AG10803 (cell line): ENCODE measurements around the gene EDEM2.
"Not testable (repeated sequence)": the region's sequence is repeated elsewhere in the genome, so short reads cannot be mapped to it uniquely, and the experiment has no call there.

Experiments
- DNase-seq: peaks from one replicate; pipeline ENCODE4 v3.0.0; 2010; ENCODE audit warnings: low read depth
- H3K4me3 ChIP-seq: 2 replicates; pipeline ENCODE4 v1.5.1; 2011; ENCODE audit warnings: mild to moderate bottlenecking, low read length, control low read depth
- TF ChIP-seq, protein P1 (sequence below): conservative IDR thresholded peaks from 2 replicates; pipeline ENCODE4 v1.5.1; 2011; ENCODE audit warnings: mild to moderate bottlenecking, low read length, control low read depth, inconsistent platforms

EDEM2 gene

DNA sequence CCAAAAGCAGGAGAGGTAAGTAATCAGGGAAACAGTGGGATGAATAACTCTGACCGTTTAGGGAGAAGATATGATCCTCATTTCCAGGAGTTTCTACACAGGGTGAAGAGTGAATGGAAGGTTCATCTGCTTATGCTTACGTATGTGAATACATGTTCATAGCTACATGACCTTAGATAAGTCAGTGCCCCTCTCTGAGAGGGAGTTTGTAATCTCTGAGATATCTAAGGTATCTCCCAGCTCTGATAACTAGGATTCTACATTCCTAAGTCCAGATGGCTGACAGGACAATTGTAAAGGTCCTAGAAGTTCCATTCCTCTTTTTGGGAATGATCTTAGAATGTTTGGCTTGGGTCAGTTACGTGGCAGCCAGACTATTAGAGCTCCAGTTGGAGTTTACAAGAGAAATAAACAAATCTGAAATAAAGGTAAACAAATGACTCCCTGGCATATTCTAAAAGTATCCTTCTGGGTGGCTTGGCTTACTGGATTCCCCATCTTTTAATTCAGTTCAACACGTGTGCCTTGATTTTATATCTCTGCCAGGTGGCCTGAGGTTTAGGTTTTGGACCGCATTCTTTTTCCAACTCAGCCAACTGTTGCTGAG lies 40.6 kb upstream of the EDEM2 start:
- DNase-seq, result no peak
- H3K4me3 ChIP-seq, result no peak overlapping the region
- TF ChIP-seq, protein P1, sequence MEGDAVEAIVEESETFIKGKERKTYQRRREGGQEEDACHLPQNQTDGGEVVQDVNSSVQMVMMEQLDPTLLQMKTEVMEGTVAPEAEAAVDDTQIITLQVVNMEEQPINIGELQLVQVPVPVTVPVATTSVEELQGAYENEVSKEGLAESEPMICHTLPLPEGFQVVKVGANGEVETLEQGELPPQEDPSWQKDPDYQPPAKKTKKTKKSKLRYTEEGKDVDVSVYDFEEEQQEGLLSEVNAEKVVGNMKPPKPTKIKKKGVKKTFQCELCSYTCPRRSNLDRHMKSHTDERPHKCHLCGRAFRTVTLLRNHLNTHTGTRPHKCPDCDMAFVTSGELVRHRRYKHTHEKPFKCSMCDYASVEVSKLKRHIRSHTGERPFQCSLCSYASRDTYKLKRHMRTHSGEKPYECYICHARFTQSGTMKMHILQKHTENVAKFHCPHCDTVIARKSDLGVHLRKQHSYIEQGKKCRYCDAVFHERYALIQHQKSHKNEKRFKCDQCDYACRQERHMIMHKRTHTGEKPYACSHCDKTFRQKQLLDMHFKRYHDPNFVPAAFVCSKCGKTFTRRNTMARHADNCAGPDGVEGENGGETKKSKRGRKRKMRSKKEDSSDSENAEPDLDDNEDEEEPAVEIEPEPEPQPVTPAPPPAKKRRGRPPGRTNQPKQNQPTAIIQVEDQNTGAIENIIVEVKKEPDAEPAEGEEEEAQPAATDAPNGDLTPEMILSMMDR, result no peak

DNA sequence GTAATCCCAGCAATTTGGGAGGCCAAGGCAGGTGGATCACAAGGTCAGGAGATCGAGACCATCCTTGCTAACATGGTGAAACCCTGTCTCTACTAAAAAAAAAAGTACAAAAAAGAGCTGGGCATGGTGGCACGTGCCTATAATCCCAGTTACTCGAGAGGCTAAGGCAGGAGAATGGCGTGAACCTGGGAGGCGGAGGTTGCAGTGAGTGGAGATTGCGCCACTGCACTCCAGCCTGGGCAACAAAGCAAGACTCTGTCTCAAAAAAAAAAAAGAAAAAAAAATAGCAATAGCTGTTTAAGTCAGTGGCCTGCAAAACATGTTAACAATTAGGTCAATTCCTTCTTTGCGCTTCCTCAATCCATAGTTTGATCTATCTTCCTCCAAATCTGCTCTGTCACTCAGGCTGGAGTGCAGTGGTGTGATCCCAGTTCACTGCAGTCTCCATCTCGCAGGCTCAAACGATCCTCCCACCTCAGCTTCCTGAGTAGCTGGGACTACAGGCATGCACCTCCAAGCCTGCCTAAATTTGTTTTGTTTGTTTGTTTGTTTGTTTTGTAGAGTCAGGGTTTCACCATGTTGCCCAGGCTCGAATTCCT lies 39.7 kb upstream of the EDEM2 start:
- not testable (repeated sequence) for DNase-seq, H3K4me3 ChIP-seq

DNA sequence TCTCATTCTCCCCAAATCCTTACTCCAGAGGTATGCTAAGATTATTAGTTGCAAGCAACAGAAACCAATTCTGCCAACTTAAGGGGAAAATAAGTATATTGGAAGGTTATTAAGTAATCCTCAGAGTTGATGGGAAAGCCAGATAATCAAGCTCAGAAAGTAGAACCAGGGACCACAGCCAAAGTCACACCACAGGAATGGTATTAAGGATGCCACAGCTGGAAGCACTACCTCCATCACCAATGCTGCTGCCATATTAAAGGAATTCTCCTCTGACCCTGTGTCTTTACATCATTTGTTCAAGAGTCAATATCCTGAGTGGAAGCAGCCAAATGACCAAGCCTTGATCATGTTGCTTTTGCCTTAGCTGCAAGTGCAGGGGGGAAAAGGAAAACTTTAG lies 34.6 kb upstream of the EDEM2 start:
- TF ChIP-seq, protein P1, result no peak
- peak; percentile 85 for DNase-seq
- H3K4me3 ChIP-seq, result no peak overlapping the region

DNA sequence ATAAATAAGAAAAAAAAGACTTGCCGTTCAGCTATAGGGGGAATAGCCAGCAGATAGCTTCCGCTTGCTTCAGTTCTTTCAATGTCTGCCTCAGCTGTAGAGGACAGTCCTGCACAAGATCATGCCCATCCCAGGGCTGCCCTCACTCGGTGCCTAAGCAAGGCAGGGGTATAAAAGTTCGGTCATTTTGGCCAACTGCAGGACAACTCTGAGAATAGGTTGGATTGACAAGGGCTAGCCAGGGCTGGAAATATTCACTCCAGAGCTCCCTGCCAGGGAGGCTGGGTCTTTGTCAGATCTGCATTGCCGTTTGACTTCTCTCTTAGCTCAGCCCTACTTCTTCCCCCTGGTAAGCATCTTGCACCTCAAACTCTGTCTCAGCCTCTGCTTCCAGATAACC lies 33.1 kb upstream of the EDEM2 start:
- no peak for DNase-seq
- H3K4me3 ChIP-seq, result no peak overlapping the region
- TF ChIP-seq, protein P1, result no peak

DNA sequence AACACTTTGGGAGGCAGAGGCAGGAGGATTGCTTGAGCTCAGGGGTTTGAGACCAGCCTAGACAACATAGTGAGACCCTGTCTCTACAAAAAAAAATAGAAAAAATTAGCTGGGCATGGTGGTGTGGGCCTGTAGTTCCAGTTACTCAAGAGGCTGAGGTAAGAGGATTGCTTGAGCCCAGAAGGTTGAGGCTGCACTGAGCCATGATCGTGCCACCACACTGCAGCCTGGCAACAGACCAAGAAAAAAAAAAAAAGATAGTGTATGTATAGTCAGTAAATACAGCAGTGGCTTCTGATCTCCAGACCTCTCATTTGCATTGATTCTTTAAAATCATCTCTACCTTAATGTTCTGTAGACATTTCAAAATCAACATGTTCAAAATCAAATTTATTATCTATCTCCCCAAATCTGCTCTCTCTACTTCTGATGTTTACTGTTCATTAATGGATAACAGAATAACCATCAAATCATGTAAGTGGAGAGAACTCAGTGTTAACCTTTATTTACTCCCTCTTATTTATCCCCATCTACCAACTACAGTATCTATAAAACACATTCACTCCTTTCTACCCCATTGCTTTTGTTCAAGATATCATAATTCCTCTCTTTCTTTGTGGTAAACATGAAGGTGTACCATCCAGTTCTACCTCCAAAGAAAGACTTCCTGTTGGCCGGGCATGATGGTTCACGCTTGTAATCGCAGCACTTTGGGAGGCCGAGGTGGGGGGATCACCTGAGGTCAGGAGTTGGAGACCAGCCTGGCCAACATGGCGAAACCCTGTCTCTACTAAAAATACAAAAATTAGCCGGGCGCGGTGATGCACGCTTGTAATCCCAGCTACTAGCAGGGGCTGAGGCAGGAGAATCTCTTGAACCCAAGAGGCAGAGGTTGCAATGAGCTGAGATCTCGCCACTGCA lies 32.4 kb upstream of the EDEM2 start:
- H3K4me3 ChIP-seq, result no peak overlapping the region
- TF ChIP-seq, protein P1, result no peak

DNA sequence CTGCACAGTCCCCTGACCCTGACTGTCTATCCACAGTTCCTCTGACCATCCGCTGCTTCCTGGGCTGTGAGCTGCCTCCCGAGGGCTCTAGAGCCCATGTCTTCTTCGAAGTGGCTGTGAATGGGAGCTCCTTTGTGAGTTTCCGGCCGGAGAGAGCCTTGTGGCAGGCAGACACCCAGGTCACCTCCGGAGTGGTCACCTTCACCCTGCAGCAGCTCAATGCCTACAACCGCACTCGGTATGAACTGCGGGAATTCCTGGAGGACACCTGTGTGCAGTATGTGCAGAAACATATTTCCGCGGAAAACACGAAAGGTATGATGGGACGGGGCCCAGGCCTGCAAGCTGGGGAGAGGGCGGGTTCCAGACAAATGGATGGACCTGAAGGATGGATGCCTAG lies 29.0 kb upstream of the EDEM2 start:
- TF ChIP-seq, protein P1, result no peak

More for the DNA sequence above, 32.4 kb upstream of the EDEM2 start:
- DNase-seq, result no peak

DNA sequence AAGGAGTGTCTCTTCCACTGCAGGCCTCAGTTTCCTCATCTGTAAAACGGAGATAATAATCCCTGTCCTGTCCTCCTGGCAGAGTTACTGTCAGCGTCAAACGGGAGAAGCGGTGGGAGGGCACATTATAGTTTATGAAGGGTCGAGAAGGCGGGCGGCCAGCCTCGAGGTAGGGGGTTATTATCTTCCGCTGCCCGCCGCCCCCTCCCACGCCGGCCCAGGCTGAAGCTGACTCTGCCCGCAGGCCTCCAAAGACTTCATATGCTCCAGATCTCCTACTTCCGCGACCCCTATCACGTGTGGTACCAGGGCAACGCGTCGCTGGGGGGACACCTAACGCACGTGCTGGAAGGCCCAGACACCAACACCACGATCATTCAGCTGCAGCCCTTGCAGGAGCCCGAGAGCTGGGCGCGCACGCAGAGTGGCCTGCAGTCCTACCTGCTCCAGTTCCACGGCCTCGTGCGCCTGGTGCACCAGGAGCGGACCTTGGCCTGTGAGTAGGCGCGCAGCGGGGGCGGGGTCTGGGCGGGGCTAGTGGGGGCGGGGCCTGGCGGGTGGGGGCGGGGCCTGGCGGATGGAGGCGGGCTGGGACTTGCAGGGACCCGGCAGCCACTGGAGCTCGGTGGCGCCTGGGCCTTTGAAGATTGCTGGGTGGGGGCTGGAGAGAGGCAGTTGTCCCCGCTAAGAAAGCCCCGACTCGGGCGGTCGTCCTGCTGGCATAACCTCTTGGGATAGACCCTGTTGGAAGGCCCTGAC lies 27.5 kb upstream of the EDEM2 start:
- DNase-seq, result no peak
- TF ChIP-seq, protein P1, result no peak
- no peak overlapping the region for H3K4me3 ChIP-seq

More for the DNA sequence above, 29.0 kb upstream of the EDEM2 start:
- no peak overlapping the region for H3K4me3 ChIP-seq
- DNase-seq, result no peak
